ENCODE measurements around the gene FOXC1.

FOXC1 gene

GRCh38 chr6:1577146-1577680, 32.5 kb upstream of the FOXC1 start:
- no peak for TF ChIP-seq POLR2A (IDR thresholded peaks at IDR 0.05; ENCODE audit: low read depth, low read length)
- no peak for DNase-seq (ENCODE audit: insufficient read length, low spot score)
- no peak for FAIRE-seq

- no peak for TF ChIP-seq POLR2A (IDR thresholded peaks at IDR 0.05; ENCODE audit: low read depth, low read length)
- DNase-seq (ENCODE audit: insufficient read length, low spot score): no peak
- FAIRE-seq: no peak
Measured at GRCh38 chr6:1577896-1578745, 31.6 kb upstream of the FOXC1 start.

- no peak for FAIRE-seq
- DNase-seq (ENCODE audit: insufficient read length, low spot score): no peak
- no peak for TF ChIP-seq POLR2A (IDR thresholded peaks at IDR 0.05; ENCODE audit: low read depth, low read length)
Measured at GRCh38 chr6:1579096-1579495, 30.6 kb upstream of the FOXC1 start.

- FAIRE-seq: no peak
- no peak for TF ChIP-seq POLR2A (IDR thresholded peaks at IDR 0.05; ENCODE audit: low read depth, low read length)
- DNase-seq (ENCODE audit: insufficient read length, low spot score): no peak
Measured at GRCh38 chr6:1580109-1580508, 29.6 kb upstream of the FOXC1 start.

- no peak for DNase-seq (ENCODE audit: insufficient read length, low spot score)
- no peak for TF ChIP-seq POLR2A (IDR thresholded peaks at IDR 0.05; ENCODE audit: low read depth, low read length)
- FAIRE-seq: no peak
Measured at GRCh38 chr6:1580585-1580984, 29.1 kb upstream of the FOXC1 start.

- FAIRE-seq: no peak
- DNase-seq (ENCODE audit: insufficient read length, low spot score): no peak
- TF ChIP-seq POLR2A (IDR thresholded peaks at IDR 0.05; ENCODE audit: low read depth, low read length): no peak
Measured at GRCh38 chr6:1581120-1581991, 28.4 kb upstream of the FOXC1 start.

GRCh38 chr6:1584146-1584545, 25.6 kb upstream of the FOXC1 start:
- no peak for FAIRE-seq

GRCh38 chr6:1584996-1585668, 24.6 kb upstream of the FOXC1 start:
- no peak for TF ChIP-seq POLR2A (IDR thresholded peaks at IDR 0.05; ENCODE audit: low read depth, low read length)
- DNase-seq (ENCODE audit: insufficient read length, low spot score) (no peak), FAIRE-seq (no peak)

More at GRCh38 chr6:1584146-1584545, 25.6 kb upstream of the FOXC1 start:
- no peak for DNase-seq (ENCODE audit: insufficient read length, low spot score)
- TF ChIP-seq POLR2A (IDR thresholded peaks at IDR 0.05; ENCODE audit: low read depth, low read length): no peak

GRCh38 chr6:1585669-1586049, 24.1 kb upstream of the FOXC1 start:
- FAIRE-seq: no peak
- no peak for TF ChIP-seq POLR2A (IDR thresholded peaks at IDR 0.05; ENCODE audit: low read depth, low read length)
- no peak for DNase-seq (ENCODE audit: insufficient read length, low spot score)

- FAIRE-seq: no peak
- TF ChIP-seq POLR2A (IDR thresholded peaks at IDR 0.05; ENCODE audit: low read depth, low read length): no peak
- DNase-seq (ENCODE audit: insufficient read length, low spot score): no peak
Measured at GRCh38 chr6:1586256-1586655, 23.5 kb upstream of the FOXC1 start.

- no peak for TF ChIP-seq POLR2A (IDR thresholded peaks at IDR 0.05; ENCODE audit: low read depth, low read length)
- DNase-seq (ENCODE audit: insufficient read length, low spot score) (no peak), FAIRE-seq (no peak)
Measured at GRCh38 chr6:1586861-1587450, 22.8 kb upstream of the FOXC1 start.

GRCh38 chr6:1587546-1587945, 22.2 kb upstream of the FOXC1 start:
- no peak for TF ChIP-seq POLR2A (IDR thresholded peaks at IDR 0.05; ENCODE audit: low read depth, low read length)
- FAIRE-seq (no peak), DNase-seq (ENCODE audit: insufficient read length, low spot score) (no peak)

GRCh38 chr6:1587977-1588376, 21.7 kb upstream of the FOXC1 start:
- FAIRE-seq: no peak
- TF ChIP-seq POLR2A (IDR thresholded peaks at IDR 0.05; ENCODE audit: low read depth, low read length): no peak

More at GRCh38 chr6:1587977-1588376, 21.7 kb upstream of the FOXC1 start:
- no peak for DNase-seq (ENCODE audit: insufficient read length, low spot score)
